HG02763 (cell line): Measurements from ENCODE around the gene MB21D2.

Experiments
- ATAC-seq: cut with Tn5 transposase; IDR thresholded peaks from one replicate; pipeline ENCODE4 v1.9.1; 2021; ENCODE audit warnings: mild to moderate bottlenecking, moderate library complexity; ENCODE audit not compliant: unreplicated experiment

The MB21D2 gene

GRCh38 chr3:192927016-192927415 is 9.4 kb upstream of the MB21D2 start:
- ATAC-seq = no peak

- no peak for ATAC-seq
Observed at GRCh38 chr3:192923731-192924130, 6.1 kb upstream of the MB21D2 start.

- ATAC-seq = no peak
Observed at GRCh38 chr3:192921793-192922192, 4.1 kb upstream of the MB21D2 start.

- no peak for ATAC-seq
Observed at GRCh38 chr3:192920411-192920810, 2.8 kb upstream of the MB21D2 start.

GRCh38 chr3:192919901-192920300 is 2.2 kb upstream of the MB21D2 start:
- no peak for ATAC-seq

- ATAC-seq = no peak
Observed at GRCh38 chr3:192918275-192918588, 576 bp upstream of the MB21D2 start.

GRCh38 chr3:192917028-192917403 is 640 bp downstream of the MB21D2 start:
- ATAC-seq = peak; percentile 22

GRCh38 chr3:192916371-192917027 is 1.2 kb downstream of the MB21D2 start:
- no peak for ATAC-seq

- ATAC-seq = no peak
Observed at GRCh38 chr3:192915722-192916121, 1.9 kb downstream of the MB21D2 start.

- ATAC-seq = no peak
Observed at GRCh38 chr3:192915304-192915703, 2.4 kb downstream of the MB21D2 start.

- ATAC-seq = no peak
Observed at GRCh38 chr3:192914848-192915247, 2.8 kb downstream of the MB21D2 start.

- no peak for ATAC-seq
Observed at GRCh38 chr3:192913540-192913939, 4.1 kb downstream of the MB21D2 start.

GRCh38 chr3:192911293-192911692 is 6.4 kb downstream of the MB21D2 start:
- ATAC-seq = no peak

- no peak for ATAC-seq
Observed at GRCh38 chr3:192907784-192908183, 9.9 kb downstream of the MB21D2 start.

- ATAC-seq = no peak
Observed at GRCh38 chr3:192906940-192907339, 10.7 kb downstream of the MB21D2 start.

- ATAC-seq = no peak
Observed at GRCh38 chr3:192905980-192906678, 11.5 kb downstream of the MB21D2 start.

- ATAC-seq = no peak
Observed at GRCh38 chr3:192904632-192905289, 12.9 kb downstream of the MB21D2 start.

GRCh38 chr3:192902549-192902948 is 15.1 kb downstream of the MB21D2 start:
- no peak for ATAC-seq

- no peak for ATAC-seq
Observed at GRCh38 chr3:192901435-192901834, 16.2 kb downstream of the MB21D2 start.

GRCh38 chr3:192899540-192899982 is 18.1 kb downstream of the MB21D2 start:
- ATAC-seq = no peak

- no peak for ATAC-seq
Observed at GRCh38 chr3:192897005-192897404, 20.7 kb downstream of the MB21D2 start.

GRCh38 chr3:192896208-192896607 is 21.4 kb downstream of the MB21D2 start:
- no peak for ATAC-seq
